GM12892 (cell line): ENCODE measurements around the gene FCRL1.

Experiments
- POLR2A ChIP-seq: IDR thresholded peaks from 2 replicates; pipeline ENCODE4 v1.6.1; 2011; ENCODE audit warnings: low read depth, low read length, control low read depth
- POLR2AphosphoS5 ChIP-seq: IDR thresholded peaks from 2 replicates; pipeline ENCODE4 v1.6.1; 2011; ENCODE audit warnings: low read depth, low read length, control low read depth
- TAF1 ChIP-seq: IDR thresholded peaks from 2 replicates; pipeline ENCODE4 v1.6.1; 2011; ENCODE audit warnings: low read depth, mild to moderate bottlenecking, control low read depth, low read length, borderline replicate concordance

DNA sequence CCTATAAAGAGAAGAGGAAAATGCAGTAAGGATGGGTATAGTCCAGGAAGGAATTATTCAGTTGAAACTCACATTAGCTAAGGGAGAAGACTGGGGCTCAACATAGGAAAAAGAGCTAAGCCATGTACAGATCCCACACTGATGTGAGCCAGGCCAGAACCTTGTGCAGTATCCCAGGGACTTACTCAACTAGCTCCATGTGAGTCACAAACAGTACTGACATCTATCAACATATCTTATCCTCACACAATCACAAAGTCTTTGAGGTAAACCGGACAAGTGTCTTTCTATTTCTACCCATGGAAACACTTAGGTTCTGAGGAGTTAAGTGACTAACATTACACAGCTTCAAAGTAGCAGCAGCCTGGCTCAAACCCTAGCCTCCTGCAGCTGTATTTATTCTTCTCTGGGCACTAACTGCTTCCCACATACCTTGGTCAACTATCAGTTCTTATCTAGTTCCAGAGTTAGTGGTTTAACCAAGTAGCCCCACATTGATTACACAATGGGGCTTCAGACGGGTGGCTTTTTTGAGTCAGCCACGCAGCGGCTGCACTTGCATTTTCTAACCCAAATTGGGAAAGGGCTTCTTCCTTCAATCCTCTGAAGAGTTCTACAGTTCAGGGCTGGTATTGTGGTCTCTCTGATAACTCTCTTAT, 12.2 kb upstream of the FCRL1 start:
- no peak for TF ChIP-seq POLR2AphosphoS5
- no peak for TF ChIP-seq POLR2A
- no peak for TF ChIP-seq TAF1
